ENCODE results near the gene PARD3. TPM values are rescaled to one million over a fixed set of nuclear protein-coding genes. Genes with fewer than 3 reads are reported as not detected.

The PARD3 gene
- total and polyA plus RNA-seq, 4 experiments from 2014 or later = 0.13 to 0.25 TPM; not detected in 2

DNA sequence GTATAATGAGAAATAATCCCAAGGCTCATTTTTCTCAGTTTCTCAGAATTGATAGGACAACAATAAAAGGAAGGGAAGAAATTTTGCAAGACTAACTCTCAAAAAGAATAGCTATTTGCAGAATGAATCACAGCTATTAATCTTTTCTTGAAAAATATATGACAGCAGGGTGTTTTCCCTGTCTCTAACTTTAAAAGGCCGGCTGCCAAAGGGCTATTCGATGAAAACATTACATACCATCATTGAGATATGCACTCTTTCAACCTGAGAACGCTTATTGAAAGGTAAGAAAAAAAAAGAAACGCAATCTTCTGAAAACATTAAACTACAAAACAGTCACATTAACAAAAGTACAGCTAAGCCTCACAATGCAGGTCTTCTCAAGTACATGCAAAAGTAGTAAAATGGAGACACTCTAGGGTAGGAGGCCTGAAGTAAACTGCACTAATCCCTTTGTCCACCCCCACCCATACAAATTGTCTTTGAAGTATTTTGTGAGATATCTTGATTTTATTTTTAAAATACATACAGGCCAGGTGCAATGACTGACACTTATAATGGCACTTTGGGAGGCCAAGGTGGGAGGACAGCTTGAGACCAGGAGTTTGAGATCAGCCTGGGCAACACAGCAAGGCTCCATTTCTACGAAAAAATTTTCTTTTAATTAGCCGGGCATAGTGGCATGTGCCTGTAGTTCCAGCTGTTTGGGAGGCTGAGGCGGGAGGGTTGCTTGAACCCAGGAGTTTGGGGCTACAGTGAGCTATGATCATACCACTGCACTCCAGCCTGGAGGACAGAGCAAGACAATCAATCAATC lies 83.0 kb downstream of the PARD3 start:
- no peak overlapping the region for H3K4me3 ChIP-seq (ENCODE audit: low read length in 2 of 2)
- Mint-ChIP-seq H3K27me3 (peaks cover 1 to 4% of the 10 kb centered on the region in 2 donors), H3K4me3 (no peak overlapping the region), H3K9me3 (no peaks in the 10 kb centered on the region), H3K4me1 (no peaks in the 10 kb centered on the region), H3K36me3 (no peaks in the 10 kb centered on the region), H3K27ac (no peak overlapping the region)
- ChIA-PET POLR2A (ENCODE audit: partially characterized antibody) (no interaction called here), CTCF (ENCODE audit: partially characterized antibody) (no interaction called here)
- H3K27me3 ChIP-seq (ENCODE audit: insufficient read depth, low read length) = peaks cover 5% of the 10 kb centered on the region
- DNase-seq = no peak
- intact Hi-C loops (cut with micrococcal nuclease) = no loop called here
- H3K36me3 ChIP-seq (ENCODE audit: insufficient read depth, low read length) = no peaks in the 10 kb centered on the region
- no peaks in the 10 kb centered on the region for H3K4me1 ChIP-seq (ENCODE audit: insufficient read depth, low read length)
- no peak overlapping the region for H3K27ac ChIP-seq (ENCODE audit: low read depth, low read length)
- H3K9me3 ChIP-seq (ENCODE audit: control insufficient read depth in 1 of 2, low read length in 2 of 2) = no peaks in the 10 kb centered on the region

DNA sequence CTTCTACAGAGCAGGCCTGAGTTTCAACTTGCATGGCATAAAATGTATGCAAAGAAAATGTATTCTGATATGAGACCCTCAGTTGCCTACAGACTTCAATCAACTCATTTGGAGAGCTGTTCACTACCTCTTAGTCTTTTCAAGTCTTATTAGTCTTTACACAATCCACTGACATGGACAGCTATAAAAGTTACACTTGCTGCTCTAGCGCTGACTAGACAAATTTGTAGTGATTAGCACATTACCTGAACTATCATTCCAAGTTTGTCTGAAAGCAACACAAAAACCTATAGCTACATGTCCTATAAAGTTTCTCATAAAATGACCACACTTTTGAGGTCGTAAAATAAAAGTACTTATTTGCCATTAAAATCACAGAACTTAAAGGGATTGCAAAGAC lies 83.9 kb downstream of the PARD3 start:
- Mint-ChIP-seq H3K27ac (no peak overlapping the region), H3K4me1 (no peaks in the 10 kb centered on the region), H3K27me3 (peaks cover 0 to 4% of the 10 kb centered on the region in 2 donors), H3K36me3 (no peaks in the 10 kb centered on the region), H3K4me3 (no peak overlapping the region), H3K9me3 (no peaks in the 10 kb centered on the region)
- no peak for DNase-seq
- Histone ChIP-seq H3K9me3 (ENCODE audit: control insufficient read depth in 1 of 2, low read length in 2 of 2) (no peaks in the 10 kb centered on the region), H3K36me3 (ENCODE audit: insufficient read depth, low read length) (no peaks in the 10 kb centered on the region), H3K4me1 (ENCODE audit: insufficient read depth, low read length) (no peaks in the 10 kb centered on the region), H3K4me3 (ENCODE audit: low read length in 2 of 2) (no peak overlapping the region), H3K27ac (ENCODE audit: low read depth, low read length) (no peak overlapping the region), H3K27me3 (ENCODE audit: insufficient read depth, low read length) (peaks cover 5% of the 10 kb centered on the region)
- CTCF ChIA-PET (ENCODE audit: partially characterized antibody) = no interaction called here
- POLR2A ChIA-PET (ENCODE audit: partially characterized antibody) = no interaction called here
- intact Hi-C loops (cut with micrococcal nuclease) = no loop called here

DNA sequence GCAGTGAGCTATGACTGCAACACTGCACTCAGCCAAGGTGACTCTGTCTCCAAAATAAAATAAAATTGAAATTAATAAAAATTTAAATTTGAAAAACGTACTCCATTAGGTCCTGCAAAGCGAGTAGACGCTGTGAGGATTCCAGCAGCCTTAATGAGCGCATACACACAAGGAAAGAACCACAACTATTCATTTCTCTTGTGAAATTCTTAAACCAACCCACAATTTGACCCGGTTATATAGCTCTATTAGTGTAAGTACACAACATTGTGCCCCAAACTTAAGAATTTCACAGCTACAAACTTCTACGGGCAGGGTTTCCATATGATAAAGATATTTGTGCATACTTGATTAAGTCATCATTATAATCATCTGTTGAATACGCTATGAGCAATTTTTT lies 84.4 kb downstream of the PARD3 start:
- peaks cover 5% of the 10 kb centered on the region for H3K27me3 ChIP-seq (ENCODE audit: insufficient read depth, low read length)
- Mint-ChIP-seq H3K9me3 (no peaks in the 10 kb centered on the region), H3K27ac (no peak overlapping the region), H3K27me3 (peaks cover 0 to 4% of the 10 kb centered on the region in 2 donors), H3K4me1 (no peaks in the 10 kb centered on the region), H3K4me3 (no peak overlapping the region), H3K36me3 (no peaks in the 10 kb centered on the region)
- intact Hi-C loops (cut with micrococcal nuclease) = no loop called here
- POLR2A ChIA-PET (ENCODE audit: partially characterized antibody) = no interaction called here
- no peak overlapping the region for H3K27ac ChIP-seq (ENCODE audit: low read depth, low read length)
- H3K4me1 ChIP-seq (ENCODE audit: insufficient read depth, low read length) = no peaks in the 10 kb centered on the region
- no peak overlapping the region for H3K4me3 ChIP-seq (ENCODE audit: low read length in 2 of 2)
- no peaks in the 10 kb centered on the region for H3K9me3 ChIP-seq (ENCODE audit: control insufficient read depth in 1 of 2, low read length in 2 of 2)
- CTCF ChIA-PET (ENCODE audit: partially characterized antibody) = no interaction called here
- no peaks in the 10 kb centered on the region for H3K36me3 ChIP-seq (ENCODE audit: insufficient read depth, low read length)
- no peak for DNase-seq

DNA sequence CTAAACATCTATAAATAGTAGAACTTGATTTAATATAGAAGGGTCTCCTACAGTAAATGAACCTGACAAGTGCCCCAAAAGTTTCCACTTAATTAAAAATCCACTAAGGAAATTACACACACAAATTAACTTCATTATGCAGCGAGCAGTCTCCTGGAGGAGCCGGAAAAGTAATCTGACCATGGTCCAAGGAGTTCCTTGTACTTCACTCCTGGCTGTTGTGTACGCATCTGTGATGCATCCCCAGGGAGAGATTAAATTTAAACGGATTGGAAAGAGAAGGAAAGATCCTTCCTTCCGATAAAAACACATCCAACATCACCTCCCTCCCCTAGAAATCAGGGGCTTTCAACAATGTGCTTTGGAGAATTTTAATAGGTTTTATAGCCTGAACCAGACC lies 85.5 kb downstream of the PARD3 start:
- Histone ChIP-seq H3K27me3 (ENCODE audit: insufficient read depth, low read length) (no peaks in the 10 kb centered on the region), H3K9me3 (ENCODE audit: control insufficient read depth in 1 of 2, low read length in 2 of 2) (no peaks in the 10 kb centered on the region), H3K4me3 (ENCODE audit: low read length in 2 of 2) (no peak overlapping the region), H3K27ac (ENCODE audit: low read depth, low read length) (no peak overlapping the region), H3K36me3 (ENCODE audit: insufficient read depth, low read length) (no peaks in the 10 kb centered on the region), H3K4me1 (ENCODE audit: insufficient read depth, low read length) (no peaks in the 10 kb centered on the region)
- ChIA-PET POLR2A (ENCODE audit: partially characterized antibody) (no interaction called here), CTCF (ENCODE audit: partially characterized antibody) (no interaction called here)
- H3K4me1 Mint-ChIP-seq = no peaks in the 10 kb centered on the region
- no peaks in the 10 kb centered on the region for H3K9me3 Mint-ChIP-seq
- no peak overlapping the region for H3K4me3 Mint-ChIP-seq
- DNase-seq = no peak
- H3K27me3 Mint-ChIP-seq = peaks cover 0 to 9% of the 10 kb centered on the region in 2 donors
- H3K27ac Mint-ChIP-seq = no peak overlapping the region
- intact Hi-C loops (cut with micrococcal nuclease) = no loop called here
- H3K36me3 Mint-ChIP-seq = no peaks in the 10 kb centered on the region

DNA sequence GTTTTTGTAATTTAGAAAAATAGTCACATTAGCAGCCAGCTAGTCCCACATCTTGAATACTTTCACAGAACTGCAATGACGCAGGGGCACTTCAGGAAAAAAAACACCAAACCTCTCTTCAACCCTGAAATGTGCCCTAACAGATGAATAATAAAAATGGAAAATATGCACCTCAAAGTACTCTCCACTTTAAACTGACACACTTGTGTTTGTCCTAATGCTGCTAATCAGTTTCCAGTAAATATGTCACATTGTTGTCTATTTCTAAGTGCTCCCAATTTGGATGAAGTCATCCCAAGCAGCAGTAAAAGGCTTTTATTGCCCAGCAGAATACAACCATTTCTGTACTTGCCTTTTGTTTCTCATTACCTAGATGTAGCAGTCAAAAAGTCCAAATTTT lies 86.7 kb downstream of the PARD3 start:
- no peak overlapping the region for H3K4me3 ChIP-seq (ENCODE audit: low read length in 2 of 2)
- no peaks in the 10 kb centered on the region for H3K4me1 ChIP-seq (ENCODE audit: insufficient read depth, low read length)
- peaks cover 0 to 9% of the 10 kb centered on the region in 2 donors for H3K27me3 Mint-ChIP-seq
- H3K36me3 ChIP-seq (ENCODE audit: insufficient read depth, low read length) = no peaks in the 10 kb centered on the region
- intact Hi-C loops (cut with micrococcal nuclease) = no loop called here
- no peak overlapping the region for H3K4me3 Mint-ChIP-seq
- H3K36me3 Mint-ChIP-seq = no peaks in the 10 kb centered on the region
- H3K27ac ChIP-seq (ENCODE audit: low read depth, low read length) = no peak overlapping the region
- H3K9me3 Mint-ChIP-seq = no peaks in the 10 kb centered on the region
- ChIA-PET CTCF (ENCODE audit: partially characterized antibody) (no interaction called here), POLR2A (ENCODE audit: partially characterized antibody) (no interaction called here)
- no peak overlapping the region for H3K27ac Mint-ChIP-seq
- DNase-seq = no peak
- no peaks in the 10 kb centered on the region for H3K27me3 ChIP-seq (ENCODE audit: insufficient read depth, low read length)
- no peaks in the 10 kb centered on the region for H3K9me3 ChIP-seq (ENCODE audit: control insufficient read depth in 1 of 2, low read length in 2 of 2)
- H3K4me1 Mint-ChIP-seq = no peaks in the 10 kb centered on the region

DNA sequence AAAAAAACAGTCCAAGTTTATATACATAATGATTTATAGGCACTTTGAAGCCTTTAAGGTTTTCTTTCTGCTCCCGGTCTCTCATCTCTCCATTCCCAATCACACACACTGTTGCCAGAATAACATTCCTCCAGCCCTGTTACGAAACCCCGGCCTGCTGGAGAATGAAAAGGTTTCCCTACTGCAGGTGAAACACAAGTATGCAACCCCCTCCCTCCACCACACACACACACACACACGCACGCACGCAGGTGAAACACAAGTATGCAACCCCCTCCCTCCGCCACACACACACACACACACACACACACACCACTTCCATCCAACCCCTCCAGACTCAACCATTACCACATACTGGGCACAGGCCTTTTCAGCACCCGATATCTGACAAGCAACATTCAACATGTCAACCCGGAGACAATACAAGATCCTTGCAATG lies 87.5 kb downstream of the PARD3 start:
- POLR2A ChIA-PET (ENCODE audit: partially characterized antibody) = no interaction called here
- no peak overlapping the region for H3K27ac ChIP-seq (ENCODE audit: low read depth, low read length)
- H3K36me3 Mint-ChIP-seq = no peaks in the 10 kb centered on the region
- H3K4me1 ChIP-seq (ENCODE audit: insufficient read depth, low read length) = no peaks in the 10 kb centered on the region
- H3K4me3 ChIP-seq (ENCODE audit: low read length in 2 of 2) = no peak overlapping the region
- no peaks in the 10 kb centered on the region for H3K4me1 Mint-ChIP-seq
- H3K27ac Mint-ChIP-seq = no peak overlapping the region
- intact Hi-C loops (cut with micrococcal nuclease) = no loop called here
- H3K9me3 ChIP-seq (ENCODE audit: control insufficient read depth in 1 of 2, low read length in 2 of 2) = no peaks in the 10 kb centered on the region
- H3K4me3 Mint-ChIP-seq = no peak overlapping the region
- no peaks in the 10 kb centered on the region for H3K27me3 ChIP-seq (ENCODE audit: insufficient read depth, low read length)
- no peaks in the 10 kb centered on the region for H3K36me3 ChIP-seq (ENCODE audit: insufficient read depth, low read length)
- no peaks in the 10 kb centered on the region for H3K9me3 Mint-ChIP-seq
- no peak for DNase-seq
- CTCF ChIA-PET (ENCODE audit: partially characterized antibody) = no interaction called here
- peaks cover 0 to 7% of the 10 kb centered on the region in 2 donors for H3K27me3 Mint-ChIP-seq

DNA sequence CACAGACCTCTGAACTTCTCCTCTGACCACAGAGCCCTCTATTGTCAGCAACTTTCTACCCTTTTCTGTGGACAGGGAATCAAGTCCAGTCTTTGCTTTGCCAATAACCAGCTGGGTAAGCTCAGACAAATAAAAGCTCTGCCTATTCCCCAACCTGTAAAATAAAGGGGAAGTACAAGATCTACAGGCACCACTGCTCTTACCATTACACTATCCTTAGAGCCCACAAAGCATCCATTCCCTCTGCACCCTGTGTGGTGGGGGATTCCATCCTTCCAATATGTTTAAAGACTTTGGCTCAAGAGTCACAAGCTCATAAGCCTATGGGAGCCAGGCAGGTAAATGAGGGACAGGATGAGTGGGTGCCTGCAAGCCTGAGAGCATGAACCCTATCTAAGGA lies 88.2 kb downstream of the PARD3 start:
- intact Hi-C loops (cut with micrococcal nuclease) = no loop called here
- no peak for DNase-seq
- H3K27ac ChIP-seq (ENCODE audit: low read depth, low read length) = no peak overlapping the region
- H3K9me3 Mint-ChIP-seq = no peaks in the 10 kb centered on the region
- H3K36me3 ChIP-seq (ENCODE audit: insufficient read depth, low read length) = no peaks in the 10 kb centered on the region
- no peaks in the 10 kb centered on the region for H3K9me3 ChIP-seq (ENCODE audit: control insufficient read depth in 1 of 2, low read length in 2 of 2)
- no peaks in the 10 kb centered on the region for H3K36me3 Mint-ChIP-seq
- no peak overlapping the region for H3K4me3 Mint-ChIP-seq
- H3K27me3 Mint-ChIP-seq = peaks cover 0 to 7% of the 10 kb centered on the region in 2 donors
- H3K4me3 ChIP-seq (ENCODE audit: low read length in 2 of 2) = no peak overlapping the region
- ChIA-PET CTCF (ENCODE audit: partially characterized antibody) (no interaction called here), POLR2A (ENCODE audit: partially characterized antibody) (no interaction called here)
- H3K27ac Mint-ChIP-seq = no peak overlapping the region
- no peaks in the 10 kb centered on the region for H3K27me3 ChIP-seq (ENCODE audit: insufficient read depth, low read length)
- no peaks in the 10 kb centered on the region for H3K4me1 Mint-ChIP-seq
- no peaks in the 10 kb centered on the region for H3K4me1 ChIP-seq (ENCODE audit: insufficient read depth, low read length)

All from CD4-positive, alpha-beta memory T cell (primary cell).